Measurements from ENCODE around the gene TLX1.

Gene TLX1

DNA sequence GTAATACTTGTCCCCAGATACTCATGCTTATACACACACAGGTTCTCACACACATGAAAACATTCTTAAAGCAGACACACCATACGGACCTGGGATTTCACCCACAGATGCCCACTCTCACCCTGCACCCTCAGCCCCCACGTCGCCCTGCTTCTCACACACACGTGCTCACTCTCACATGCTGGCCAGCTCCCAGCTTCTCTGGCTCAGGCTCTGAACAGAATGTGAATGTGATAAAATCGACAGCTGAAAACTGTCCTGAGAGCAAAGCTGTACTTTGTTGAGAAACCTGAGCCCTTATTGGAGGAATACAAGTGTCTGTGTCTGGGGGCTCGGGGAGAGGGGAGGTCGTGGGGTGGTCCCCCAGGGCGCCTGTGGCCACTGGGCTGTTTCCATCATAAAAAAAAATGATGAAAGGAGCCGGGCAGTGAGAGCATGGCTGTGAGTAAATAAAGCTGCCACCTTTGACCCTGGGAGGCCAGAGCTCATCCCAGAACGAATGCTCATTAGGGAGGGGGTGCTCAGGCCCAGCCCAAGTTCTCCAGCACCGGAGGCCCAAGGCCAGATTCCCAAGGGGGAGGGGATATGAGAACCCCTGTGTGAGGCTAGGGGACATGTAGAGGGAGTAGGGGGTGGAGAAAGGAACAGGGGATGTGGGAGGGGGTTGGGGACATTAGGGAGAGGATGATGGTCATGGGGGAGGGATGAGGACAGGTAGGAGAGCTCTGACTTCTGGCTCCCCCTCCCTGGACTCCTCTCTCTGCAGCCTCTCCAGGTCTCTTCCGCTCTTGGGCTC lies 18.1 kb upstream of the TLX1 start:
- no peak for DNase-seq

DNA sequence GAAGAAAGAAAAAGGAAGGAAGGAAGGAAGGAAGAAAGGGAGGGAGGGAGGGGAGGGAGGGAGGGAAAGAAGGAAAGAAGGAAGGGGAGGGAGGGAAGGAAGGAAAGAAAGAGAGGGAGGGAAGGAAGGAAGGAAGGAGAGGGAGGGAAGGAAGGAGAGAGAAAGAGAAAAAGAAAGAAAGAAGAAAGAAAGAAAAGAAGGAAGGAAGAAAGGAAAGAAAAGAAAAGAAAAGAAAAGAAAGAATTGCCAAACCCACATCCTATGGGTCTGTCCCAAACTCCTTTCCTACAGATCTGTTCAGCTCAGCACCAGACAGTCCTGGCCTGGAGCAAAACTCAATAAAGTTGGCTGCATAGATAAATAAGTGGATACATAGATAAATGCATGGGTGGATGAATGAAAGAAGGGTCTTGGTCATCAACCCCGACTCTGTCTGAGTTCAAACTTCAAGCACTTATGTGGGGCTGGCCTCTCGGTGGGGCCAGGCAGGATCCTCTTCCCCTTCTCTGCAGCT lies 17.2 kb upstream of the TLX1 start:
- DNase-seq, result no peak

DNA sequence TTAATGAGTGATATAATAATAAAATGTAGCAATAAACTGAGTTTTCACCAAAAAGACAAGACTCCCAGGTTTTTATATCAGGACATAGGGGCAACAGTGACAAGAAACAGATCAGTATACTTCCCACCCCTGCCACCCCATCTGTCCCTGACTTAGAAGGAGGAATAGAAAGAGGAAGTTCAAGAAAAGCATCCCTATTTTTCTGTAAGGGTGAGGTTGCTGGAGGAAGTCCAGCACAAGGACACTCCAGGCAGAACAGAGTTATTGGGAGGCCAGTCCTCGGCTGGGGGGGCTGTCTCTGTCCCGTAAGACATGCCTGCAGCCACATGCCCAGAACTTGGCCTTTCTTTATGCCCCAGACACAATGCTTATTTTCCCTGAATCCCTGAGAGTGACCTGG lies 16.5 kb upstream of the TLX1 start:
- DNase-seq, result no peak

DNA sequence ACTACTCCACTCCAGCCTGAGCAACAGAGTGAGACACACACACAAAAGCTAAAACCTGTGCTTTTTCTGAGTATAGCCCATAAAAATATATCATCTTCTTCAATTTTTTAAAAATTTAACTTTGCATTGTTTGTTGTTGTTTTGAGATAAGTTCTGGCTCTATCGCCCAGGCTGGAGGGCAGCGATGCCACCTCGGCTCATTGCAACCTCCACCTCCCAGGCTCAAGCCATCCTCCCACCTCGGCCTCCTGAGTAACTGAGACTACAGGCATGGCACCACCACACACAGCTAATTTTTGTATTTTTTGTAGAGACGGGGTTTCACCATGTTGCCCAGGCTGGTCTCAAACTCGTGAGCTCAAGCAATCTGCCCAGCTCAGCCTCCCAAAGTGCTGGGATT lies 14.3 kb upstream of the TLX1 start:
- no peak for DNase-seq

DNA sequence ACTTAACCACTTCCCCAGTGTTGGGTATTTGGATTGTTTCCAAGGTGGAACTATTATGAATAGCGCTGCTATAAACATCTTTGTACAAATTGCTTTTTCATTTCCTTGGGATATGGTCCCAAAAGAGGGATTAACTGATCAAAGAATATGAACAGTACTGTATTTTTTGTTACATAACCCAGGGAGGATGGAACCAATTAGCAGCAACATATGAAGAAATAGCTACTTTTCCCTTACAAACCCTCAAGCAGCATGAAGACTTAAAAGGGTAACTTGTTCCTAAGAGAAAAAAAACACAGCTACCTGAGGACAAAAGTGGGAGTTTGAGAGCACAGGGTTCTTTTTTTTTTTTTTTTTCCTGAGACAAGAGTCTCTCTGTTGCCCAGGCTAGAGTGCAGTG lies 13.1 kb upstream of the TLX1 start:
- DNase-seq, result no peak

DNA sequence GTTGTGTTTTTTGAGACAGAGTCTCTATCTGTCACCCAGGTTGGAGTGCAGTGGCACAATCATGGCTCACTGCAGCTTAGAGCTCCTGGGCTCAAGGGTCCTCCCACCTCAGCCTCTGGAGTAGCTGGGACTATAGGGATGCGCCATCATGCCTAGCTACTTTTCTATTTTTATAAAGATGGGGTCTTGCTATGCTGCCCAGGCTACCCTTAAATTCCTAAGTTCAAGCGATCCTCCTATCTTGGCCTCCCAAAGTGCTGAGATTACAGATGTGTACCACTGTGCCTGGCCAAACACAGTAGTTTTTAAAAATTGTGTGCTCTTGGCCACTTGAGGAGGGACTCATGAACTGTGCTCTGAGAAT lies 10.6 kb upstream of the TLX1 start:
- no peak for DNase-seq

DNA sequence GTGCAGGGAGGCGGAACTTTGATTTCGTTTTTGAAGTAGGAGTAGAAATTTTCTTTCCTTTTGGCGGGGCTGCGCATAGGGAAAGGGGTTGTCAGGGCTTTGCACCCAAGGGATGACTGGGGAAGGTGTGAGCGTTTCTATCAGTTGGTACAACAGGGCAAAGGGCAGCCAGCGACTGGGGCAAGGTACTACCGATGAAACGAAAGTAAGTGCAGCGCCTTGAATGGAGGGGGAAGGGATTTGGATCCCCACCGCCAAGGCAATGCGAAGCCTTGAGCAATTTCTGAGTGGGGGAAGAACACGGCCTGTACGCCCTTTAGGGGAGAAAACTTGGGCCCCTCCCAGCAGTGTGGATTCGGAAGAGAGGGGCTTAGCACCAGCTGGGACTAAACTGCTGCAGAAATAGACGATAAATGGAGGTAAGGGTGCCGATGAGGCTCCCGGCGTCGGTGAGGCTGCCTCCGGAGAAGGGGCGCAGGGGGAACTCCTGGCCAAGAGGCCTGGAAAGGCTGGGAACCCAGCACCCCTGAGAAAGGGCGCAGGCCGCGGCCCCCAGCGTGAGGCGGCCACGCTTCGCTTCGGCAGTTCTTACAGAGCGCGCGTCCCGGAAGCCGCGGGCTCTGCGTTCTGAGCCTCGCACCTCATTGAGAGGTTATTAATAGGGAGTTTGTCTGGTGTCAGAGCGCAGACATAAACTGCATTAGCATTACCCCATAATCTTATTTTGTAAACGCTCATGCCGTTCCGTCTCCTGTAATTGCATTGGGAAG lies 10.0 kb upstream of the TLX1 start:
- no peak for DNase-seq

DNA sequence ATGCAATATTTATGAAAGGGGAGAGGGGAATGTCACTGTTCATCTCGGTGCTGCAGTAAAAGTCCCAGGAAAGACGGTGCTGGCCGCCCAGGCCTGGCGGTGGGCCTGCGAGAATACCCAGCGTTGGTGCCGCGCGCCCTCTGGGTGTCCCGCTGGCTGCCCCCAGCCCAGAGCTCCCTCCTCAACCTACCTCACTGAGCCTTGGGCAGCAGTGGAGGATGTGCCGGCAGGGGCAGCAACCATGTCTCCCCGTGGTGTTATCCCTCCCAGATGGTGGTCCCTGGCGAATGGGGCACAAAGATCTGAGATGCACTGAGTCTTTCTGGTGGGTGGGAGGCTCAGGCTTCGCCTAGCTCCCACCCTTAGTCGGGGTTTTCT lies 9.5 kb upstream of the TLX1 start:
- DNase-seq, result no peak

DNA sequence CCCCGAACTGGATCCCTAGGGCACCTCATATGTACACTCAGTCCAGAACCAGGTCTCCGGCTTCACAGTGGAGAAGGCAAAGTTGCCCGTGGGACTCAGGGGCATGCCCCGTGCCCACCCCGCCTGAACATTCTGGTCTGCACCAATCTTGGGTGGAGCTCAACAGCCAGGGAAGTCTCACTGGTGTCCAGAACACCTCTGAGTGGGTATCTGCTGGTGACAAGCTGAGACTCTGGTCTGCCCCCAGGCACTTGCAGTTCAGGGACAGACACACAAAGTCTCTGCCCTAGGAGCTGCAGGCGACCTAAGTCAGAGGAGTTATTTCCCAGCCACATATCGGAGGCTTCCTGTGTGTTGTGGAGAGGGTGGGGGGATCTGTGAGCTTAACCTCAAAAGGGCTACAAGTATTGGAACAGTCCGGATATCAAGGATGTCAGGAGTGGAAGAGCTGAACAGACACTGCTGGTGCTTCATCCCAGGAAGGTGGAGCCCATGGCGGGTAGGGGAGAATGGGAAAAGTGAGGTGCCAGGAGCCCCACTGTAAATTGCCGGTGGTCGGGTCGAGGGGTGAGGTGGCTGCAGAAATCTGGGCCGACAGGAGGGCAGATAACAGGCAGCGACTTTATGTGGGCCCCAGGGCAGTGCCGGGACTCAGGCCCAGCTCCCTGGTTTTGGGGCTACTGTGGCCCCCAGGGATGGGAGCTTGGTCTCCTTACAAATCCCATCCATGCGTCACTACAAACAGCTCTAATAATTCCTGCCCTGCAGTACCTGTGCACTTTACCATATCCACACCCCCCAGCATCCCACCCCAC lies 8.6 kb upstream of the TLX1 start:
- no peak for DNase-seq

DNA sequence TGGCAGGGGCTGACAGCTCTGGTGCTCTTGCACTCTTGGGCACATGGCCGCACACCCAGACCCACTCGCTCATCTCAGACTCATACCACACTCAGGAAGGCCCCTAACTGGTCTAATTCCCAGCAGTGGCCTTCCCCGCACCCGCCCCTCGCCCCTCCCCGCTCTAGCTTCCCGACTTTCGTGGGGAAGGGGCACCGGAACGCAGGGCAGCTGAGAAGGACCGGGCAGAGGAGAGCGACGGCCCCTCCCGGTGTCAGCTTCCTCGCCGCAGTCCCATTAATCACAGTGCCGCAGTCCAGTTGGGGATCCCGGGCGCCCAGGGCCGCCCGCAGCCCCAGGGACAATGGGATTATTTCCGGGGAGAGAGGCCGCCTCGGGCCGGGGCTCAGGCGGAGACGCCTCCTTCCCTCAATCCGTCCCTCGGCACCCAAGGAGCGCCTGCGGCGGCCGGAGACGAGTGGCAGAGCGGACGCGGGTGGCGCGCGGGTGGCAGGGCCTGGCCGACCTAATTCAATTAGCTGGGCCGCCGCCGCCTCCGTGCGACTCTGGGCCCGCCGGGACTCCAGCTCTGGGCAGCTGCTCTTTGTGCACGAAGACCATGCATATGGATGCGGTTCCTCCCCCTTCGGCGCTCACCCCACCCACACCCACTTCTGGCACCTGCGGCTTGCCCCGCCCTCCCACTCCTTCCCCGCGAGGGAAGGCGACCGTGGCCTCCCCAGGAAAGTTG lies 7.8 kb upstream of the TLX1 start:
- no peak for DNase-seq

DNA sequence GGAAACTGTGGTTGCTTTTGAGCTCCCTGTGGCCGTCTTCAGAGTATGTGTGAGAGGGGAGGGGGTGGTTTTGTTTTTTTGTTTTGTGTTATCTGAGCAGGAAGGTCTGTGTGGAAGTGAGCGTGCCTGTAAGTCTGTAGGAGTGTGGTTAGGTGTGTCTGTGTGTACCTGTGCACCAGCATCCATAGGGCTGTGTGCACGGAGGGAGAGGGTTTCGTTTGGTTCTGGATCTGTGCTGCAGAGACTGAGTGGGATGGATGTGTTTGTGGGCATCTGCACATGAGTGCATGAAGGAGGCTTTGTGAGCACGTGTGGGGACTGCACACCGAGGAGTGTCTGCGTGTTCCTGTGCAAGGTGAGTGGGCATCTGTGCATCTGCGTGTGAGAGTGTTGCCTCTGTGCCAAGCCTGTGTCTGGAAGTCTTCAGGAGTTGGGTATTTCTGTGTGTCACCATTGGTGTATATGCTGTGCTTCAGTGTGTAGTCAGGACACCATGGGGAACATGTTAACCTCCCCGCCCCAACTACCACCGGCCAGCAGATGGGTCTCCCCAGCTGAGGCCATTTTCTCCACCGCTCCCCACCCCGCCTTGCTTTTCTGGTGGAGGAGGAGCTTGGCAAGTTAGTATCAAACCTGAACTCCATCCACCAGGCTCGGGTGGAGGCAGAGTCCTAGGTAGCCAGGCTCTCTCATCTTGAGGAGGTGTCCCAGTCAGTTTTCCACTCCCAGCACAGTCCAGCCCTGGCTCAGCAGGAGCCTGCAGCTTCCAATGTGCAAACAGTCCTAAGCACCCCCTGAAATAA lies 7.1 kb upstream of the TLX1 start:
- no peak for DNase-seq

DNA sequence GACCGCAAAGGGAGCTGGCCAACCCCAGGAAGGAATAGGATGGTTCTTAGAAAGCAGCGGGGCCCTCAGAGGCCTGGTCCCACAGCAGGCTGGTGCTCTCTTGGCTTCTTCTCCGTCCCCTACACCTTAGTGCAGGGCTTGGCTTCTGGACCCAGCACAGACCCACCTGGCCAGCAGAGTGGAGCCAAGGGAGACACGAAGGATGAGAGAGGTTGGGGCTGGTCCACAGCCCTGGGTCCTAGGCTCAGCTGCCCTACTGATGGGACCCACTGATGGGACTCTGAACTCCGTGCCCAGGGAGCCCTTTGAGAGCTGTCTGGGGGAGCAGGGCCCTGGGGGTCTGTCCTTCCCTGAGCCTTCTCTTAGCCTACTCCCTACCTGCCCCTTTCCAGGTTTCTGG lies 6.2 kb upstream of the TLX1 start:
- no peak for DNase-seq

DNA sequence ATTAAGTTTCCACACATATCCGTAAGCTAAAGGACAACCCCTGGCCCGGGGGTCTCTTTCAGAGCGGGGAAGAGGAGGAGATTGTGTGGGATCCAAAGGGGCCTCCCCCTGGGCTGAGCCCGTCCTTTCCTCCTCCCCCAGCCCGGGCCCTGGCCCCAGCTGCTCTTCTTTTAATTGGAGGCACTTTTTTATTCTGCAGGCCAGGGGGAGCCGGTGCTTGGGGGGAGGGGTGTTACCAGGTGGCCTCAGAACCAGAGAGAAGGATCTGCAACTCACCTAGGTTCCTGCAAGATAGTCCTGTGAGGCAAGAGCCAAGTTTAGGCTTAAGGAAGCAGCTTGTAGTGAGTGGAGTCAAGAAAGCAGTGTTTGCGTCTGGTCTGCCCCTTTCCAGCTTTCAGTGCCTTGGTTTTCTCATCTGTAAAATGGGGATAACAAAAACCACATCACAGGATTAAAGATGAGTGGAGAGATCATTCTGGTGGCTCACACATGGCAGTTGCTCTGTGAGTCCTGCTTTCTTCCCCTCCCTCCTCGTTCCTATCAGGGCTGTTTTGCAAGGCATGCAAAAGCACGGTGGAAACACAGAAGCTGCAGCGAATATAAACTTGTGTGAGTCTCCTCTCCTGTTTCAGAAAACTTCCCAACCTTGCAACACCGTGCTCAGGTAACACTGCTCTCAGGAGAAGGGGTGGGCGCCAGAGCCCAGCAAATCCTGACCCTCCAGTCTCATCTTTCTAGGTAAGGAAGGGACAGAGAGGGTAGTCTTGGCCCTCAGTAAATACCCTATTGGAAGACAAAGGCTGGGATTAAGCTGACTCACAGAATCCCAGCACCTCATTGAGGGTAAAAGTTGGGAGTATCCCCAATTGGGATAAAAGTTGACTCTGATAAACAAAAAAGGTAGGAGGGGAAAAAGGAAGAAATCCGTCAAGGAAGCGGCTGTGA lies 4.1 kb upstream of the TLX1 start:
- DNase-seq, result no peak

DNA sequence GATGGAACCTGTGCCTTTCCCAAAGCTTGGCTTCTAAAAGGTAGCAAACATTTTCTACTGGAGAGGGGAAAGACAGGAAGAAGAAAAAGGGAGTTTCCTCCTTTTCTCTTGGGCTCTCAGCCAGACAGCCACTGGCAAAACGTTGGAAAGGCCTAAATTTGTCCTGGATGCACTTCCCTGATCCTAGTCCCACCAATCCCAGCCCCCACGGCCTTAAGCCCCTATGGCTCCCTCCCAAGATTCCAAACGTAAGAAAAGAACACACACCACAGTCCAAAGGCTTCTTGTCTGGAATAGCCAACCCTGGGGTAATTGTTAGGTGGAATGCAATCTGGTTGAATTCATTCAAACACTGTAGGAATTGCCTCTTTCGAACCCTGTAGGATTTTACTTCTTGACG lies 959 bp upstream of the TLX1 start:
- no peak for DNase-seq

DNA sequence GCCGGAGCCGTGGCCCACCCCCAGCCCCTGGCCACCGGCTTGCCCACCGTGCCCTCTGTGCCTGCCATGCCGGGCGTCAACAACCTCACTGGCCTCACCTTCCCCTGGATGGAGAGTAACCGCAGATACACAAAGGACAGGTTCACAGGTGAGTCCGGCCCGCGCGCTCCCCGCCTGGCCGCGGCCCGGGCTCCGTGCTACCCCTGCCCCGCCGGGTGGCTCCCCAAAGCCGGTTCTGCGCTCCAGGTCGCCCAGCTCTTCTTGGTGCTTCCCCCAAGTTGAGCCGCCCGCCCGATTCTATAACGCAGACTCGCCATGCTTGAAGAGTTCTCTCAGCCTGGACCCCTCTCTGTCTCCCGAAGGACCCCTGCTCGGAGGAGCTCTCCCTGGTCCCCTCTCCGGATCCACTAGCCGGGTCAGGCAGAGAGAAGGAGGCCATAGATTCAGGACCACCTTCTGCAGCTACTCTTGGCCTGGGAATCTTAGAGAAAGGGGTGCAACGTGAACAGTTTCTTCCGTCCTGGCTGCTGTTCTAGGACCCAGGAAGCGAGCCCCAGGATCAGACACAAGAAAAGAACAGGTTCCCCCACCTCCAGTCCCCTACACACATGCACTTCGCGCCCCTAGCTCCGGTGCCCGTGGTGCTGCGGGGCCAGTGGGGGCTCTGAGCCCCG lies 999 bp downstream of the TLX1 start:
- no peak for DNase-seq

DNA sequence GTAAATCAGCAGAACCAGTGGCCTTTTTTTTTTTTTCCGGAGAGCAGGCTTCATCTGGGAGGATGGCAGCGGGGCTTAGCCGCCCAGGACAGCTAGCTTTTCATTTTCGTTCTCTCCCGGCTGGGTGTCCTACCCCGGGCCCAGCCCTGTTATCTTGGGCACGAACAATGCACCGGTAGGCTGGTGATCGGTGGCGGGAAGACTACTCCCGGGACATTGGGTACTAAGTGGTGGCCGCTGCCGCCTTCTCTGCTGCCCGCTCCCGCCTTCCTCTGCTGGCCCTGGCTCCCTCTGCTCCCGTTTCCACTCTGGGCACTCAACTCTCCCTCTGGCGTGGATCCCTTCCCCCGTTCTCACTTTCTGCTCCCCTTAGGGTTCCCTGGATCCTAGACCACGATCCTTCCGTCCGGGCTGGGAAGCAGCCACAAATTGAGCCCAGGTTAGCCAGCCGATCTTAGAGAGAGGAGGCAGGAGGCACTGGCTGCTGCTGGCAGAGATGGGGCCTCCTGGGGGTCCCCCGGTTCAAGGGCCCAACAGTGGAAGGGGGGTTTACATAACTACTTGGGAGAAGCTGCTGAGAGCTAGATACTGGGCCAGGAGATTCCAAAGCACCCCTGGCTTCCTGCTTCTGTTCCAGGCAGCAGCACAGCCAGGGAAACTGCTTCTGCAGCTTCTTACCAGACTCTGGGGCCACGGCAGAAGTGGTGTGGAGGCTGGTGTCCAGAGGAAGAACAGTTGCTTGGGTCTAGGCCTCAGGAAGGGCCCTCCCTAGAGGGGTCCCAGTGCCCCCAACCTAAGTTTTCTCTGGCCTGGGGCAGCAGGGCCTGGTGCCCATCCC lies 1.8 kb downstream of the TLX1 start:
- DNase-seq, result no peak

DNA sequence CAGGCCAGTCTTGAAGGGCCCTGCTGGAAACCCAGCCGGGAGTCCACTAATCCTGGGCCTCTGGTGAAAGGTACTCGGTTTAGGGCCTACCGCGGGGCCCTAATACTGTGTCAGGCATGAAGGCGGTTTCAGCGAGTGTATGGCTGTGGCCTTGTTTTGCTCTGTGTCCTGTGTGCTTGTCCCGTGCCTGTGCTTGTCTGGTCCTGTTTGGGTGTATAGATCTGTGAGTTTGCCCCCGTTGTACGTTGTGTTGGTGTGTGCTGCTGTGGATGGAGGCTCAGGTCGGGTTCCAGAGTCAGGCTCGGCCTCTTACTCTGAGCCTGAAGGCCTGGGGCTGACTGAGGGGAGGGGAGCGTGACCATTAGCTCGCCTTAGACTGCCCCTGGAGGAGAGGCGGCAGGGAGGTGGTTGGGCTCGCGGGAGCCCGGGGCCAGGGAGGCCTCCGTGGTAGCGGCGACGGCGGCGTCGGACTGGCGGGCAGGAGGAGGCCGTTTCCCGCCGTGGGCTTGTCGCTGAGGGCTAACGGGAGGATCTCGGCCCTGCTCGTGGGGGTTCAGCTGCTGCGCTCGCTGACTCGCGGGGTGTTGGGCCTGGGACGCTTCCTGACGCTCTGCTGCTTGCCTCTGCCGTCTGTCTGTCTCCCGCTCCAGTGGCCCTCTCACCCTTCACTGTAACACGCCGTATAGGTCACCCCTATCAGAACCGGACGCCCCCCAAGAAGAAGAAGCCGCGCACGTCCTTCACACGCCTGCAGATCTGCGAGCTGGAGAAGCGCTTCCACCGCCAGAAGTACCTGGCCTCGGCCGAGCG lies 2.6 kb downstream of the TLX1 start:
- DNase-seq, result no peak
